Left ventricle myocardium inferior (tissue), 1 donor: ENCODE data around the gene QPCT. TPM values are rescaled to one million over a fixed set of nuclear protein-coding genes. Genes with fewer than 3 reads are reported as not detected.
"Not testable (repeated sequence)": the region's sequence is repeated elsewhere in the genome, so short reads cannot be mapped to it uniquely, and the experiment has no call there.

ENCODE experiments used
- DNase-seq: peaks from one replicate; pipeline ENCODE4 v3.0.0-alpha.2; 2020
- H3K27ac ChIP-seq: fragments of 200-600 bp; replicated peaks from 2 replicates; pipeline ENCODE4 v1.8.0; 2021
- H3K27me3 ChIP-seq: fragments of 200-600 bp; 2 replicates; pipeline ENCODE4 v1.8.0; 2021; ENCODE audit warnings: low read depth
- H3K36me3 ChIP-seq: fragments of 200-600 bp; 2 replicates; pipeline ENCODE4 v1.8.0; 2021
- H3K4me1 ChIP-seq: fragments of 200-600 bp; 2 replicates; pipeline ENCODE4 v1.8.0; 2021
- H3K4me3 ChIP-seq: fragments of 200-600 bp; 2 replicates; pipeline ENCODE4 v1.8.0; 2021; ENCODE audit warnings: mild to moderate bottlenecking, moderate library complexity
- H3K9me3 ChIP-seq: fragments of 200-600 bp; replicated peaks from 2 replicates; pipeline ENCODE4 v1.8.0; 2021
- CTCF ChIP-seq: fragments of 200-600 bp; IDR thresholded peaks from 2 replicates; pipeline ENCODE4 v1.8.0; 2021; ENCODE audit warnings: antibody characterized with exemption, mild to moderate bottlenecking, borderline replicate concordance
- intact Hi-C: fragments of 100-400 bp; cut with micrococcal nuclease; formaldehyde crosslinking; loops from one replicate; pipeline ENCODE4 v1.11.0; 2022
- total RNA-seq: library from RNA; stranded (reverse); fragmentation: NEBNext Ultra II Directional; extraction: Animal tissue kit (Norgen Biotek cat#: 25700); gene quantifications from one replicate; pipeline ENCODE4 v1.2.1, GENCODE V29; 2021
- donor health status: DM: no; HTN: yes; CAD: no; lungs with severe emphysema.

The QPCT gene
- total RNA-seq, 1 donor from 2014 or later: 2.0 TPM

GRCh38 chr2:37398990-37399389 lies 54.6 kb downstream of the QPCT start:
- intact Hi-C loops: no loop called here
- TF ChIP-seq CTCF: no peak
- no peaks in the 10 kb centered on the region for H3K36me3 ChIP-seq
- H3K27me3 ChIP-seq: no peaks in the 10 kb centered on the region
- H3K4me3 ChIP-seq: no peak overlapping the region
- DNase-seq: no peak
- H3K9me3 ChIP-seq: peaks cover 4% of the 10 kb centered on the region
- H3K4me1 ChIP-seq: no peaks in the 10 kb centered on the region
- H3K27ac ChIP-seq: no peak overlapping the region

GRCh38 chr2:37400041-37400440 lies 55.6 kb downstream of the QPCT start:
- Histone ChIP-seq H3K4me3 (no peak overlapping the region), H3K4me1 (no peaks in the 10 kb centered on the region), H3K27ac (no peak overlapping the region), H3K27me3 (no peaks in the 10 kb centered on the region), H3K9me3 (peaks cover 4% of the 10 kb centered on the region), H3K36me3 (no peaks in the 10 kb centered on the region)
- DNase-seq: no peak
- intact Hi-C loops: no loop called here
- no peak for TF ChIP-seq CTCF

- intact Hi-C loops: no loop called here
- no peak for TF ChIP-seq CTCF
Observed at GRCh38 chr2:37402636-37403035, 58.2 kb downstream of the QPCT start.

GRCh38 chr2:37405781-37406180 lies 61.4 kb downstream of the QPCT start:
- intact Hi-C loops: no loop called here
- H3K27ac ChIP-seq: no peak overlapping the region
- no peaks in the 10 kb centered on the region for H3K4me1 ChIP-seq

More at GRCh38 chr2:37402636-37403035, 58.2 kb downstream of the QPCT start:
- Histone ChIP-seq H3K4me3 (no peak overlapping the region), H3K27ac (no peak overlapping the region), H3K36me3 (no peaks in the 10 kb centered on the region), H3K4me1 (no peaks in the 10 kb centered on the region), H3K9me3 (peaks cover 4% of the 10 kb centered on the region), H3K27me3 (no peaks in the 10 kb centered on the region)
- no peak for DNase-seq

GRCh38 chr2:37412231-37412630 lies 67.8 kb downstream of the QPCT start:
- H3K27ac ChIP-seq: no peak overlapping the region
- no peak for TF ChIP-seq CTCF
- intact Hi-C loops: loop anchor here (5.0 kb wide), 1 partner anchor 465 kb away; no protein-coding TSS in a partner anchor

More at GRCh38 chr2:37405781-37406180, 61.4 kb downstream of the QPCT start:
- Histone ChIP-seq H3K9me3 (peaks cover 4% of the 10 kb centered on the region), H3K27me3 (no peaks in the 10 kb centered on the region), H3K4me3 (no peak overlapping the region), H3K36me3 (no peaks in the 10 kb centered on the region)
- no peak for TF ChIP-seq CTCF
- DNase-seq: no peak

GRCh38 chr2:37413911-37414469 lies 69.6 kb downstream of the QPCT start:
- not testable (repeated sequence) for H3K4me1 ChIP-seq, H3K9me3 ChIP-seq, H3K4me3 ChIP-seq, H3K36me3 ChIP-seq, H3K27me3 ChIP-seq, DNase-seq
- intact Hi-C loops: loop anchor here (5.0 kb wide), 1 partner anchor 463 kb away; no protein-coding TSS in a partner anchor
- H3K27ac ChIP-seq: peak overlapping the region; percentile 50

More at GRCh38 chr2:37412231-37412630, 67.8 kb downstream of the QPCT start:
- H3K36me3 ChIP-seq: no peaks in the 10 kb centered on the region
- H3K9me3 ChIP-seq: no peaks in the 10 kb centered on the region
- no peak for DNase-seq
- H3K27me3 ChIP-seq: no peaks in the 10 kb centered on the region
- H3K4me3 ChIP-seq: no peak overlapping the region
- H3K4me1 ChIP-seq: peaks cover 10% of the 10 kb centered on the region
